ENCODE data around the gene CERS6.

Gene CERS6

GRCh38 chr2:168801961-168802858 is 346.1 kb downstream of the CERS6 start, which contains the start of gene NOSTRIN:
TSS of gene NOSTRIN (plus strand) at chr2:168802637. CDS start at chr2:168802647, 10 bp downstream.
- DNase-seq (ENCODE audit: low spot score): no peak

- no peak for DNase-seq (ENCODE audit: low spot score)
Observed at GRCh38 chr2:168802859-168803725, 347.0 kb downstream of the CERS6 start.

- DNase-seq (ENCODE audit: low spot score): no peak
Observed at GRCh38 chr2:168804214-168804613, 348.1 kb downstream of the CERS6 start.

- DNase-seq (ENCODE audit: low spot score): no peak
Observed at GRCh38 chr2:168805615-168806014, 349.5 kb downstream of the CERS6 start.

GRCh38 chr2:168809537-168809936 is 353.5 kb downstream of the CERS6 start:
- DNase-seq (ENCODE audit: low spot score): no peak

- DNase-seq (ENCODE audit: low spot score): no peak
Observed at GRCh38 chr2:168810235-168810634, 354.2 kb downstream of the CERS6 start.

GRCh38 chr2:168811696-168812095 is 355.6 kb downstream of the CERS6 start:
- DNase-seq (ENCODE audit: low spot score): no peak

- peak; percentile 4 for DNase-seq (ENCODE audit: low spot score)
Observed at GRCh38 chr2:168814046-168814445, 358.0 kb downstream of the CERS6 start.

GRCh38 chr2:168814939-168815907 is 359.2 kb downstream of the CERS6 start:
- no peak for DNase-seq (ENCODE audit: low spot score)

- DNase-seq (ENCODE audit: low spot score): peak; percentile 19
Observed at GRCh38 chr2:168816369-168816768, 360.3 kb downstream of the CERS6 start.

- no peak for DNase-seq (ENCODE audit: low spot score)
Observed at GRCh38 chr2:168819050-168819715, 363.1 kb downstream of the CERS6 start.

GRCh38 chr2:168819829-168820489 is 363.9 kb downstream of the CERS6 start:
- DNase-seq (ENCODE audit: low spot score): no peak

- no peak for DNase-seq (ENCODE audit: low spot score)
Observed at GRCh38 chr2:168821577-168821976, 365.5 kb downstream of the CERS6 start.

GRCh38 chr2:168821992-168822391 is 365.9 kb downstream of the CERS6 start:
- DNase-seq (ENCODE audit: low spot score): no peak
